Activated CD8-positive, alpha-beta memory T cell treated with anti-CD3 and anti-CD28 coated beads for 4 hours (primary cell): ENCODE measurements around the gene KCTD21.
"Not testable (repeated sequence)": the region's sequence is repeated elsewhere in the genome, so short reads cannot be mapped to it uniquely, and the experiment has no call there.

Experiments used
- DNase-seq, 2 donors: peaks; one replicate each; pipeline ENCODE4 v3.0.0-alpha.2; 2020; ENCODE audit warnings: low read depth in 2 of 2

The KCTD21 gene

DNA sequence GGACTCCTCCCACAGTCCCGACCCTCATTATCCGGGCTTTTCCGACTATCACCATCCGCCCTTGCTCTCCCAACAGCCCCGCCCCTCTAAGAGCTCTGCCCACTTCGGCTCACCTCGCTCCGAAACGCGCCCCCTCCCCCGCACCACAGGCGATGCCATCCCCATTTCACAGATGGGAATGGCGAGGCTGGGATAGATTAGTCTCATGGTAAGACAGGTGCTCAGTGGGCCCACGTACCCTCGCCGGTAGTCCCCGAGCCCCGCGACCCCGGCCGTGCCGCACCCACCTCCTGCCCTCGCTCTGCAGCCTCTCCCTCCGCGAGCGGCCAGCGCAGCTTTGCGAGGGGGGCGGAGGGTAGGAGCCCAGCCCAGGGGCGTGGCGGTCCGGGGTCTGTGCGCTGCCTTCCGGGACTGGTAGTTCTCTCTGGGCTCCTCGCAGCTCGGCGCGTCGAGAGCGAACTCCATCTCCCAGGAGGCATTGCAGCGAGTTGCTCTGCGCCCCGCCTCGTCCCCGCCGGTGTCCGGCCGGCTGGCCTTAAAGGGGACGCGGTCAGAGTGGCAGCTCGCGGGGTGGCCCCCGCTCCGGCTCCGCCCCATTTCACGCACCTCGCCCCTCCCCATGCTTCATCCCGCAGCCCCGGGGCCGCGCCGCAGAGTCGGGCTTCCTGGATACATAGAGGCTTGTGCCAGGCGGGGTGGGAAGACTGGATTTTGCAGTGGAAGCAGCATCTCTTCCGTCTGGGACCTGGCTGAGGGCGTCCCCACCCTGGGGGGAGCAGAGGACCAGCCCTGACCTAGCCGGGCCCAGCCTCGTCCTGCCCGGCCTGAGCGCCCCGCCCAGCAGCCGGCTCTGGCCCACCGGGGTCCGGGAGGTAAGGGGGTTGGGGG lies at the start of gene KCTD21, which contains the start of gene USP35:
Gene KCTD21 (minus strand): TSS at position 341 of the 888 bp plus-strand sequence. CDS start 14,072 bp downstream, outside the sequence.
Gene USP35 (plus strand): TSS at position 634 of the 888 bp plus-strand sequence. CDS start 7,327 bp downstream, outside the sequence.
- DNase-seq: peak; percentile 80 to 82

GRCh38 chr11:78237293-78238046 lies 49.0 kb upstream of the KCTD21 start:
- no peak for DNase-seq

- no peak for DNase-seq
Measured at GRCh38 chr11:78234006-78234405, 45.6 kb upstream of the KCTD21 start.

DNA sequence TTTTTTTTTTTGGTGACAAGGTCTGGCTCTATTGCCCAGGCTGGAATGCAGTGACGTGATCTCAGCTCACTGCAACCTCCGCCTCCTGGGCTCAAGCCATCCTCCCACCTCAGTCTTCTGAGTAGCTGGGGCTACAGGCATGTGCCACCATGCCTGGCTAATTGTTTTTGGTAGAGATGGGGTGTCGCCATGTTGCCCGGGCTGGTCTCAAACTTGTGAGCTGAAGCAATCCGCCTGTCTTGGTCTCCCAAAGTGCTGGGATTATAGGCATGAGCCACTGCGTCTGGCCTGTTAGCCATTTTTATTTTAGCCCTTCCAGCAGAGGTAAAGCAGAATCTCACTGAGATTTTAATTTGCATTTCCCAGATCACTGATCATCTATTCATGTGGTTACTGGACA lies 44.6 kb upstream of the KCTD21 start:
- DNase-seq: not testable (repeated sequence)

GRCh38 chr11:78231962-78232501 lies 43.6 kb upstream of the KCTD21 start:
- no peak for DNase-seq

DNA sequence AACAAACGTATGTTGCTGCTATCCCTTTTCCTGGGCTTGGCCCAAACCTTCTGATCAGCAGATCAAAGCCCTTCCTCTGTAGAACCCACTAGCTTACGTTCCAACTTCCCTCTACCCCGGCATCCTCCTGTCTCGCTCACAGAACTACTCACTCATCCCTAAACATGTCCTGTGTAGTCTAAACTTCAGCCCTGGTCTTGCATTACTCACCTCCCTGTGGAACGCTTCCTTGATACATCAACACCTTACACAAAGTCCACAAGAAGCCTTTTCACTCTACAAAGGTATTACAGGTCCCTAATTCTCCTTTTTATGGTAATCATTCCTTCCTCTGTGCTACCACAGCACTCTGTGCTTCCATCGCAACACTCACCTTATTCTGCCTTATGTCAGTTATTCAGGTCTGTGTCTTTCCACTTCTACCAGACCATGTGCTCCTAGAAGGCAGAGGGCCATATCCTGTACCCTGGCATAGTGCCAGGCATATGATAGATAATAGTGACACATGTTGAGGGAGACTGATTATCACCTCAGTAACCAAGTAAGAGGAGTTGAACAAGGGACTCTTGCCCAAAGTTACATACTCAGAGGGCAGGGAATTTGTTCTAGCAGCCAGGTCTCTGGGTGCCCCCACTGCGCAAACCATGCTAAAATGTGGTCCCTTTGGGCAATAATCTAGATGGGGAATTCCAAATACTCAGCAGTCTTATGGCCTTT lies 41.9 kb upstream of the KCTD21 start:
- no peak for DNase-seq

- DNase-seq: no peak
Measured at GRCh38 chr11:78229106-78229505, 40.7 kb upstream of the KCTD21 start.

DNA sequence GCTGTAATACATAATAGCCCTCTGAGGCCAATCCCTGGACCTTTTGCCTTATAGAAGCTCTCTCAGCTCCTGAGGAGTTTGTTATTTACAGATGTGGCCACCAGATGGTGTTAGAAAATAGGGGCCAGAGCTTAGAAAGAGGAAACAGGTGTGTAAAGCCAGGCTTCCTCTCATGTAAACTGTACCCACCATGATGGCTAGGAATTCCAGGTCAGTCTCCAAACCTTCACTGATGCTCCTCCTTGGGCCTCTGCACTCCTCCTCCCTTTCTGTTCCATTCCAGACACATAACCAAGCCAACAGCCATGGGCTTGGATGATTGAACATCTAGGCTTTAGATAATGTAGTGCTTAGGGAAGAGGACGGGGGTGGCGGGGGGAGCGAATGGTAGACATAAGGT lies 40.0 kb upstream of the KCTD21 start:
- no peak for DNase-seq

GRCh38 chr11:78227921-78228320 lies 39.5 kb upstream of the KCTD21 start:
- no peak for DNase-seq

- DNase-seq: no peak
Measured at GRCh38 chr11:78226684-78227680, 38.6 kb upstream of the KCTD21 start.

GRCh38 chr11:78224906-78225420 lies 36.5 kb upstream of the KCTD21 start:
- DNase-seq: no peak

DNA sequence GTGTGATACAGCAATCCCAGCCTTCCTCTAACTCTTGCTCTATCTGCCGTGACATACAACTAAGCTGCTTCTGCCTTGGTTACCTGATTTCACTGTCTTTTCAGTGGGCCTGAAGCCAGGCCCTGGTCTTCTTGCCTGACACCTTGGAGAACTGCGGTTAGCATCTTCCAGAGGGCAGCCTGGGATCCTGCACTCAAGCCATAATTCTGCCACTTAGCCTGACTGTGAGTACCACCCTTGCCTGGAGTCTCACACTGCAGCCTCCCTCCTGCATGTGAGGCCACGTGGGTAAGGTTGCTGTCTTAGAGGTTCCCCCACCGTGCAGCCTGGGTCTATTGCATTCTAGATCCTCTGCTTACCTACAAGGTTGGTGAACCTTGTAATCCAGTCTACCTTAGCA lies 36.1 kb upstream of the KCTD21 start:
- DNase-seq: no peak

GRCh38 chr11:78223320-78223954 lies 35.0 kb upstream of the KCTD21 start:
- DNase-seq: no peak

DNA sequence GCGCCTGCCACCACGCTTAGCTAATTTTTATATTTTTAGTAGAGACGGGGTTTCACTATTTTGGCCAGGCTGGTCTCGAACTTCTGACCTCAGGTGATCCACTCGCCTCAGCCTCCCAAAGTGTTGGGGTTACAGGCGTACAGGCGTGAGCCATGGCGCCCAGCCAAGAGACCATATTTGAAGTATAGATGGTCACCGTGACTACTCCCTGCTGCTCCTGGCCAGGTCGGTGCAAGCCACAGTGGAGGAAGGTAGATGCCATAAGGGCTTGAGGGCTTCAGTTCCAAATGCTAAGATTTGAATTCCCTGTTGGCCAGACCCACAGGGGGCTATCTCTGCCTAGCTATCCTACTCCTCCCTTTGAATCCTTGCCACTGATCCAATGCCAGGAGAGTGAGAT lies 34.3 kb upstream of the KCTD21 start:
- DNase-seq: not testable (repeated sequence)

DNA sequence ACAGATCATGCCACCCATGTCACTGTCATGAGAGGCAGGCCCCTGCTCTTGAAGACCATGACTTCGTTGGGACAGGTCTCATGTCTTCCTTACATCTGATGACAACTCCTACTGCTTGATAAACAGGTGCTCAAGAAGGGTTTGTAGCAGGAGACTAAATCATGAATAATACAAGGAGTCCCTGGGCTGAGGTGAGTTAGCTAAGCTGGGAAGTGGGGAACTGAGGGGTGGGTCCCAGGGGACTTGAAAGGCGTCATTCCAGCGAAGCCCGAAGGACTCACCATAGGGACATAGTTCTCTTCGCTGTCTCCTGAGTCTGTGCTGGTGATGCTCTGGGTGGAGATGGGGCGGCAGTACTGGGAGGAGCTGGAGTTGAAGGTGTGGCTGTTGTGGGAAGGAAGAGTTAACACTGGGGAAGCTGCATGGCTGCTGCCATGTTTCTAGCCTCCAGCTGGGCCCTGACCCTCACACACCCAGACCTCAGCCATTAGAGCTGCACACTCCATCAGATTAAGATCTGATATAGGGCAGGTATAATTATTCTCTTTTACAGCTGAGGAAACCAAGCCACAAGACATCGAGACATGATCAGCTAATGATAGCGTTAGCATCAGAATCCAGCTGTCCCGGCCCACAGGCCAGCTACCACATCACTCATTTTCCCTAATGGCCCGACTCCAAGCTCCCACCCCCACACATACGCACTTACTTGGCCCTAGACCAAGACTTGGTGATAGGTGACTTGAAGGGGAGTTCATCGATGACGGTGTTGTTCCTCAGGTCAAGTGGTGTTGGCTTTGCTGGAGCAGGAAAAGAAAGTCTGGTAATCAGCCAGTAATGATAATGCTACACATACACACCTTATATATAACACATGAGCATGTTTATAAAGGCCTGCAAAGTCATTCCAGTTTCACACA lies 33.2 kb upstream of the KCTD21 start:
- no peak for DNase-seq

DNA sequence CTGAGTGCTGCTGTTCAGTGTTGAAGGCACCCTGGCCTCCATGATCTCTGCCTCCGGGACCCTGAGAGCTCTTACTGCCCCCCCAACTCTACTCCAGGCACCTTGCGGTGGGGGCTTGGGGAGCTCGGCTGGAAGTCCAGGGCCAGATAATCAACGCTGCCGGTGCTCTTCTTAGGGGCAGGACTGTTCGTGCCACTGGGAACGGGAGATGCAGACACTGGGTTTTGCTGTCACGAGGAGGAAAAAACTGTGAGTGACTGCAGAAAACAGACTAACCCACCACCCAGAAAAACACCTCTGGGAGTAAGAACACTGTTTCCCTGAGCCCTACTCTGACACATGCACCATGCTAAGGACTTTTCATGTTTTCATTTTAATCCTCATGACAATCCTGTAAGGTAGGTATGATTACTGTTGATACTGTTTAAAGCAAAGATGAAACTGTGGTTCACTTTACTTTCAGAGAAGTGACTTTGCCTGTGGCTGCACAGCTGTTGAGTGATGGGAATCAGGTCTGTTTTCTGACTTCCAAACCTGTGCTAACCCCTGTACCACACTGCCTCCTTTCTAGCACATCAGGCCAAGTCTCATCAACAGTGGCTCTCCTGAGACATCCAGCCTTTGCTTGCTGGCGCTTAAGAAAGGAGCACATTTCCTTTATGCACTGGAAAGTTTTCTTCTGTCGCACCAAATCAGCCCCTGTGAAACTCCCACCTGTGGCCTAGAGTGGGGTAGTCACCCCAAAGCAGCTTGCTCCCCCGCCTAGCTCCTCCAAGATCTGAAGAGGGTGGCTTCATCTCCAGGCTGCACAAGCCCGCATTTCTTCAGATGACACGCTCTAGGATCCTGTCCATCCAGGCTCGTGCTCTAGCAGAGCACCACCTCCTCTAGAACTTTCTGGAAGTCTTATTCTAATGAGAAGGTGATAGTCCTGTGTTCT lies 32.1 kb upstream of the KCTD21 start:
- no peak for DNase-seq

GRCh38 chr11:78219493-78220217 lies 31.2 kb upstream of the KCTD21 start:
- DNase-seq: no peak
